Psoas muscle (tissue), 8 donors: Measurements from ENCODE around the gene DCAF12. TPM values are rescaled to one million over a fixed set of nuclear protein-coding genes. Genes with fewer than 3 reads are reported as not detected.

Experiments used
- ATAC-seq, 4 donors: fragments of 200-7000 bp; cut with Tn5 transposase; one replicate each; pipeline ENCODE4 v1.9.1; 2020; ENCODE audit warnings: moderate library complexity in 3 of 4, mild to moderate bottlenecking in 2 of 4
- DNase-seq, 2 donors: peaks; one replicate each; pipeline ENCODE4 v3.0.0-alpha.2; 2020
- H3K27ac ChIP-seq: fragments of 200-600 bp; one replicate; pipeline ENCODE4 v1.8.0; 2022
- H3K27me3 ChIP-seq, 3 donors: fragments of 200-600 bp in 1 of 3; one replicate each; pipeline versions ENCODE4 v1.6.1 to v1.8.0; 2013 to 2022; ENCODE audit warnings: low read length in 2 of 3, mild to moderate bottlenecking in 2 of 3, moderate library complexity in 1 of 3; ENCODE audit not compliant: insufficient read depth in 3 of 3
- H3K36me3 ChIP-seq, 2 donors: fragments of 200-600 bp in 1 of 2; one replicate each; pipeline versions ENCODE4 v1.6.1 to v1.8.0; 2013 to 2022; ENCODE audit warnings: low read depth in 1 of 2, mild to moderate bottlenecking in 1 of 2, moderate library complexity in 1 of 2; ENCODE audit not compliant: insufficient read depth in 1 of 2
- H3K4me1 ChIP-seq: fragments of 200-600 bp; one replicate; pipeline ENCODE4 v1.8.0; 2022
- H3K4me3 ChIP-seq: fragments of 200-600 bp; one replicate; pipeline ENCODE4 v1.8.0; 2022; ENCODE audit warnings: mild to moderate bottlenecking
- H3K9me3 ChIP-seq: fragments of 200-600 bp; one replicate; pipeline ENCODE4 v1.8.0; 2022
- CTCF ChIP-seq: fragments of 200-600 bp; IDR thresholded peaks from one replicate; pipeline ENCODE4 v1.8.0; 2022; ENCODE audit warnings: antibody characterized with exemption
- WGBS, 3 donors: extraction: QIAGEN DNeasy Blood & Tissue Kit; methylation state at CpG; one replicate each; pipeline versions ENCODE4 v1.1.6 to v1.1.7; 2013; 5-methylcytosine and 5-hydroxymethylcytosine counted together
- intact Hi-C, 2 donors: fragments of 100-400 bp; cut with DNase I; formaldehyde crosslinking; loops; one replicate each; pipeline versions ENCODE4 v1.11.0 to v1.14.2; 2022
- polyA plus RNA-seq, 3 donors: library from polyadenylated mRNA; stranded (reverse); fragments of 200-250 nt; gene quantifications; one replicate each; pipeline ENCODE4 v1.2.3, GENCODE V29; 2013
- total RNA-seq, 4 donors: library from RNA; stranded (reverse); fragmentation: NEBNext Ultra II Directional in 2 of 4; extraction: Animal tissue kit (Norgen Biotek cat#: 25700) in 2 of 4; gene quantifications; one replicate each; pipeline versions ENCODE4 v1.2.1 to v1.2.4, GENCODE V29; 2021 to 2023
- donor health status: healthy with polysubstance abuse.
- donor health status: DM: no; HTN: no; CAD: no; lungs with moderate emphysema.
- donor health status: Bipolar disorder and iron deficiency.
- donor health status: healthy.
- donor health status: DM: yes; HTN: yes; CAD: no.
- donor health status: DM: no; HTN: no; CAD: no.
- donor health status: DM: no; HTN: no; CAD: no.
- donor health status: DM: yes; HTN: yes; CAD: no.

Gene DCAF12
- total and polyA plus RNA-seq, 7 donors, result 15.8 to 38.0 (median 23.0) TPM

GRCh38 chr9:34102796-34103195, 23.7 kb downstream of the DCAF12 start:
- Histone ChIP-seq H3K4me3 (no peak overlapping the region), H3K9me3 (no peaks in the 10 kb centered on the region), H3K27me3 (no peaks in the 10 kb centered on the region), H3K27ac (no peak overlapping the region), H3K36me3 (peaks cover 12 to 95% of the 10 kb centered on the region in 2 donors), H3K4me1 (no peaks in the 10 kb centered on the region)
- 82 to 90% (median 84%) methylated on average over 11 of the region's 11 CpGs for WGBS, 3 donors
- TF ChIP-seq CTCF, result no peak
- ATAC-seq (no peak), DNase-seq (no peak)
- intact Hi-C loops, result no loop called here

DNA sequence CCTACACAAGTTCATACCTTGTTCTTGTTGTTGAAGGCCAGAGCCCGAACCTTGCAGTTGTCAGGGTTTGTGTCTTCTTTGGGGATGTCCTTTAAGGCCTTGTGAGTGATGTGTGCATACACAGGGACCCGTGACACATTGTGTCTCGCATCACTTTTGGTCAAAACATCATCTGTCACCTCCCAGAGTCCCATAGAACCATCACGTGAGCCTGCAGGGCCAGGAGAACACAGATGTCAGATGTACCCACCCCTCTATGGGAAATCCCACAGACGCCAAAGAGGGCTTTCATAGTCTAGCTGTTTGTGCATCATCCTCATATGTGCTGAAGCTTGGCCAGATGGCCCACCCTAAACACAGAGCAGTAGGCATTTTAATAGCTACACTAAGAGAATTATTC, 28.2 kb downstream of the DCAF12 start:
- no peak overlapping the region for H3K4me3 ChIP-seq
- no peaks in the 10 kb centered on the region for H3K4me1 ChIP-seq
- no peaks in the 10 kb centered on the region for H3K27me3 ChIP-seq
- ATAC-seq (no peak), DNase-seq (no peak)
- WGBS, 3 donors, result 82 to 83% (median 83%) methylated on average over 5 of the region's 5 CpGs
- H3K9me3 ChIP-seq, result no peaks in the 10 kb centered on the region
- no peak for TF ChIP-seq CTCF
- no peak overlapping the region for H3K27ac ChIP-seq
- H3K36me3 ChIP-seq, result peaks cover 14 to 95% of the 10 kb centered on the region in 2 donors
- intact Hi-C loops, result no loop called here

GRCh38 chr9:34097865-34098264, 28.6 kb downstream of the DCAF12 start:
- Histone ChIP-seq H3K36me3 (peaks cover 14 to 95% of the 10 kb centered on the region in 2 donors), H3K4me1 (no peaks in the 10 kb centered on the region), H3K4me3 (no peak overlapping the region), H3K9me3 (no peaks in the 10 kb centered on the region), H3K27ac (no peak overlapping the region), H3K27me3 (no peaks in the 10 kb centered on the region)
- 96 to 100% (median 97%) methylated on average over 1 of the region's 1 CpG for WGBS, 3 donors
- intact Hi-C loops, result no loop called here
- no peak for TF ChIP-seq CTCF
- ATAC-seq (no peak), DNase-seq (no peak)

- DNase-seq, result no peak
- 72 to 76% (median 73%) methylated on average over 4 of the region's 4 CpGs for WGBS, 3 donors
- no peak for TF ChIP-seq CTCF
- Histone ChIP-seq H3K9me3 (no peaks in the 10 kb centered on the region), H3K27me3 (no peaks in the 10 kb centered on the region), H3K4me1 (no peaks in the 10 kb centered on the region), H3K4me3 (no peak overlapping the region), H3K36me3 (peaks cover 14 to 95% of the 10 kb centered on the region in 2 donors), H3K27ac (no peak overlapping the region)
- intact Hi-C loops, result no loop called here
- ATAC-seq, result no peak
Measured at GRCh38 chr9:34096751-34097150, 29.7 kb downstream of the DCAF12 start.

GRCh38 chr9:34093578-34093977, 32.9 kb downstream of the DCAF12 start:
- no peak for TF ChIP-seq CTCF
- ATAC-seq (no peak), DNase-seq (no peak)
- intact Hi-C loops, result no loop called here
- no peaks in the 10 kb centered on the region for H3K4me1 ChIP-seq
- WGBS, 3 donors, result 91 to 95% (median 92%) methylated on average over 5 of the region's 5 CpGs
- no peak overlapping the region for H3K4me3 ChIP-seq
- H3K27me3 ChIP-seq, result no peaks in the 10 kb centered on the region
- peaks cover 13 to 99% of the 10 kb centered on the region in 2 donors for H3K36me3 ChIP-seq
- no peaks in the 10 kb centered on the region for H3K9me3 ChIP-seq
- H3K27ac ChIP-seq, result no peak overlapping the region
